Osteocyte (in vitro differentiated cells): ENCODE results near the gene SQSTM1. TPM values are rescaled to one million over a fixed set of nuclear protein-coding genes. Genes with fewer than 3 reads are reported as not detected.
A peak's percentile ranks its signal among the peaks of the same experiment; 100 is the strongest.

Source experiments
- DNase-seq: peaks from one replicate; pipeline ENCODE4 v3.0.0; 2021; ENCODE audit warnings: mixed read lengths; ENCODE audit not compliant: unreplicated experiment; ENCODE audit errors: extremely low spot score
- H3K27ac Mint-ChIP-seq: one replicate; pipeline ENCODE4 v1.8.0; 2021; ENCODE audit warnings: mild to moderate bottlenecking, mixed read lengths; ENCODE audit not compliant: unreplicated experiment
- H3K27me3 Mint-ChIP-seq: one replicate; pipeline ENCODE4 v1.8.0; 2021; ENCODE audit warnings: mixed read lengths; ENCODE audit not compliant: unreplicated experiment
- H3K36me3 Mint-ChIP-seq: one replicate; pipeline ENCODE4 v1.8.0; 2021; ENCODE audit warnings: mixed read lengths; ENCODE audit not compliant: unreplicated experiment
- H3K4me1 Mint-ChIP-seq: one replicate; pipeline ENCODE4 v1.8.0; 2021; ENCODE audit warnings: mixed read lengths; ENCODE audit not compliant: unreplicated experiment
- H3K4me3 Mint-ChIP-seq: one replicate; pipeline ENCODE4 v1.8.0; 2021; ENCODE audit warnings: mild to moderate bottlenecking, moderate library complexity, mixed read lengths; ENCODE audit not compliant: unreplicated experiment
- H3K9me3 Mint-ChIP-seq: one replicate; pipeline ENCODE4 v1.8.0; 2021; ENCODE audit warnings: mixed read lengths; ENCODE audit not compliant: unreplicated experiment
- total RNA-seq: library from RNA; stranded (reverse); gene quantifications from 2 replicates; pipeline ENCODE4 v1.2.1, GENCODE V29; 2021
- TF ChIP-seq, protein P1 (sequence below): fragments of 200-600 bp; sonication (generic); IDR thresholded peaks from 2 replicates; pipeline ENCODE4 v1.5.0; 2021; ENCODE audit warnings: antibody characterized with exemption, mild to moderate bottlenecking, moderate library complexity

Gene SQSTM1
- total RNA-seq, 1 donor from 2014 or later, result 447 TPM

DNA sequence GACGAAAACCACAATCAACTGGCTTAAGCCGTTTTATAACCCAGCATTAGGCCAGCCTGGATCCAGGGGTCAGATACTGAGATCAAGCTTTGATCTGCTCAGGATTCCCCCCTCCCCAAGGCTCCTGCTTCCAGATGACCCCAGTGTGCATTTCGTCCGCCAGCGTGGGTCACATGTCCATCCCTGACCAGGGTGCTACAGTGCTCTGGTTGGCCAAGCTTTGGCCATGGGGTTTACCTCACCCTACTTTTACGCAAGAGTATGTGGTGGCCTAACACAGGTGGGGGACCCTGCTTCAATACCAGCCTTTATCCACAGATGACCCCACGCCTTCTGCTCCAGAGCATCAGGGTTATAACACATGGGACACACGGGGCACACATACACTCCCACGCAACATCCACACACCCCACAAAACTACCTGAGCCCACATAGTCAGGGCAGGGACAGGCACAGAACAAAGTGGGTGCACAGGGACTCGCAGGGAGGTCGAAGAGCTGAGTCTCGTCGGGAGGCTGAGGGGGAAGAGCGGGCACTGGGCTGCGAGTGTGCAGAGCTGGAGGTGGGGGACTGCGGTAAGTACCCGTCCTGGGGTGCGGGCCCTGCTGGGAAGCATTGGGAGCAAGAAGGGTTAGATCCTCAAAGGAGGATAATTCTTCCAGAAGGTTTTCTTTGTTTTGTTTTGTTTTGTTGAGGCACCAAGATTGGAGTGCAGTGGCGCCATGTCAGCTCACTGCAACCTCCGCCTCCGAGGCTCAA is 5.0 kb upstream of the SQSTM1 start:
- TF ChIP-seq, protein P1, sequence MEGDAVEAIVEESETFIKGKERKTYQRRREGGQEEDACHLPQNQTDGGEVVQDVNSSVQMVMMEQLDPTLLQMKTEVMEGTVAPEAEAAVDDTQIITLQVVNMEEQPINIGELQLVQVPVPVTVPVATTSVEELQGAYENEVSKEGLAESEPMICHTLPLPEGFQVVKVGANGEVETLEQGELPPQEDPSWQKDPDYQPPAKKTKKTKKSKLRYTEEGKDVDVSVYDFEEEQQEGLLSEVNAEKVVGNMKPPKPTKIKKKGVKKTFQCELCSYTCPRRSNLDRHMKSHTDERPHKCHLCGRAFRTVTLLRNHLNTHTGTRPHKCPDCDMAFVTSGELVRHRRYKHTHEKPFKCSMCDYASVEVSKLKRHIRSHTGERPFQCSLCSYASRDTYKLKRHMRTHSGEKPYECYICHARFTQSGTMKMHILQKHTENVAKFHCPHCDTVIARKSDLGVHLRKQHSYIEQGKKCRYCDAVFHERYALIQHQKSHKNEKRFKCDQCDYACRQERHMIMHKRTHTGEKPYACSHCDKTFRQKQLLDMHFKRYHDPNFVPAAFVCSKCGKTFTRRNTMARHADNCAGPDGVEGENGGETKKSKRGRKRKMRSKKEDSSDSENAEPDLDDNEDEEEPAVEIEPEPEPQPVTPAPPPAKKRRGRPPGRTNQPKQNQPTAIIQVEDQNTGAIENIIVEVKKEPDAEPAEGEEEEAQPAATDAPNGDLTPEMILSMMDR, result no peak
- DNase-seq, result no peak
- Mint-ChIP-seq H3K9me3 (no peaks in the 10 kb centered on the region), H3K36me3 (peaks cover 7% of the 10 kb centered on the region), H3K27me3 (no peaks in the 10 kb centered on the region), H3K27ac (no peak overlapping the region), H3K4me1 (peaks cover 30% of the 10 kb centered on the region), H3K4me3 (no peak overlapping the region)

DNA sequence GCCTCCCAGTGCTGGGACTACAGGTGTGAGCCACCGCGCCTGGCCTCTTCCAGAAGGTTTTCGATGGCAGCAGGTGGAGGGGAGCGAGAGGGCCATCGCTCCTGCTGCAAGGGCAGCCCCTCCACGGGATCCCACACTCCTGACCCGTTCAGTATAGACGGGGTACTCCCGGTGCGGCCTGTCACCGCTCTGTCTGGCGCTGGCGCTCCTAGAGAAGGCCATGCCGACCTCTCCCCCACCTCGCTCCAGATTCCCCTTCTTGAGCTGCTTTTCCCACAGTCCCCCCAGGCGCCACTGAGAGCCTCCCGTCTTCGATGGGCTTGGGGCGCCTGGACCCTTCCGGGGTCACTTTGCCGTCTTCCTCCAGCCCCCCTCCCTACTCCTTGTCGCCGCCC is 4.3 kb upstream of the SQSTM1 start:
- no peaks in the 10 kb centered on the region for H3K9me3 Mint-ChIP-seq
- H3K36me3 Mint-ChIP-seq, result peaks cover 7% of the 10 kb centered on the region
- H3K27me3 Mint-ChIP-seq, result no peaks in the 10 kb centered on the region
- peaks cover 30% of the 10 kb centered on the region for H3K4me1 Mint-ChIP-seq
- no peak overlapping the region for H3K4me3 Mint-ChIP-seq
- DNase-seq, result no peak
- TF ChIP-seq, protein P1, result no peak
- H3K27ac Mint-ChIP-seq, result no peak overlapping the region

DNA sequence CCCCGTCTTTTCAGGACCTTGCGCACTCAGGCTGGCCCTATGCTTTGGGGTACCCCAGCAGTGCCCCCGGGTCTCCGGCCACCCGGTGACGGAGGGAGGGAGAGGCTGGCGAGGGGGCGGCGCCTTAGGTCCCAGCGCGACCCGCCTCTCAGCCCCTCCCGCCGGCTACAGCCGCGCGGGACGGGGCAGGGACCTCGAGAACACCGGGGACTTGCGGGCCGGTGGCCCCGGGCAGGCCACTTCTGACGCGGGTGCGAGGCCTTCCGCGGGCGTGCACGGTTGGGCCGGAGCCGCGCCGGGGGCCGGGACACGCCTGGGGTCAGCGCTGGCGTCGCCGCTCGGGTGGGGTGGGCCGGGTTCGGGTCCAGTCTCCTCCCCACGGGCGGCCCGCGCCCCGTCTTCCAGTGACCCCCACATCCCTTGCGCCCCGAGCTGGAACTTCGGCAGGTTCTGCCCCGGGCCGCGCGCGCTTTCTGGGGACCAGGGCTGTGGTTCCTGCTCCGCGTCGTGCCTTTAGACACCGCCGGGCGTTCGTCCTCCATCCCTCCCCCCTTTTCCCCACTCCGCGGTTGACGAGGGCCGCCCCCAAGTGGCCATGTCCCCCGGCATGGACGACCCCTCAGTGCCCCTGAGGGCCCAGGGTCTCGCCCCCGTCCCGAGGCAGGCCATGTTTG is 3.8 kb upstream of the SQSTM1 start:
- H3K27me3 Mint-ChIP-seq, result no peaks in the 10 kb centered on the region
- H3K9me3 Mint-ChIP-seq, result no peaks in the 10 kb centered on the region
- H3K4me1 Mint-ChIP-seq, result peaks cover 31% of the 10 kb centered on the region
- peaks cover 7% of the 10 kb centered on the region for H3K36me3 Mint-ChIP-seq
- no peak for DNase-seq
- no peak overlapping the region for H3K4me3 Mint-ChIP-seq
- TF ChIP-seq, protein P1, result no peak
- no peak overlapping the region for H3K27ac Mint-ChIP-seq

DNA sequence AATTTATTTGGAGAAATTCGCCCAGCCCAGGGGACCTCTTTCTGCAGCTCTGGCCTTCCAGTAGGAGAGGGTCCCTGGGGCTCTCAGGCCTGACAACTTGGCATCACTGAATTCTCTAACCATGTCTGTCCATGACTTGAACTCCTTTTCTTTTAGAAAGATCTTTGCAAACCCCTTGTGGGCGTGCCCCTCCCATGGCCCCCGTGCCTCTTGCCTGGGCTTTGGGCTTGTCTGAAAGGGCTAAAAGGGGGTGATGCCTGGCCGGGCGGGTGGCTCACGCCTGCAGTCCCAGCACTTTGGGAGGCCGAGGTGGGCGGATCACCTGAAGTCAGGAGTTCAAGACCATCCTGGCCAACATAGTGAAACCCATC is 3.2 kb upstream of the SQSTM1 start:
- Mint-ChIP-seq H3K4me3 (no peak overlapping the region), H3K27me3 (no peaks in the 10 kb centered on the region), H3K4me1 (peaks cover 37% of the 10 kb centered on the region), H3K27ac (peak overlapping the region; percentile 96), H3K9me3 (no peaks in the 10 kb centered on the region), H3K36me3 (peaks cover 9% of the 10 kb centered on the region)
- TF ChIP-seq, protein P1, result no peak
- DNase-seq, result no peak
